Activated CD8-positive, alpha-beta memory T cell treated with anti-CD3 and anti-CD28 coated beads for 24 hours (primary cell): ENCODE measurements around the gene GAK.

ENCODE experiments used
- DNase-seq: peaks from one replicate; pipeline ENCODE4 v3.0.0-alpha.2; 2020

GAK gene

GRCh38 chr4:839675-840443, 92.3 kb downstream of the GAK start:
- DNase-seq: no peak

- DNase-seq: no peak
These were observed 94.3 kb downstream of the GAK start for GRCh38 chr4:837772-838171.

- DNase-seq: no peak
These were observed 95.3 kb downstream of the GAK start for GRCh38 chr4:836750-837301.

GRCh38 chr4:836003-836511, 96.1 kb downstream of the GAK start:
- no peak for DNase-seq

GRCh38 chr4:835148-836002, 96.7 kb downstream of the GAK start:
- no peak for DNase-seq

GRCh38 chr4:834368-835147, 97.6 kb downstream of the GAK start:
- DNase-seq: no peak

- DNase-seq: no peak
These were observed 98.3 kb downstream of the GAK start for GRCh38 chr4:833731-834367.

- DNase-seq: no peak
These were observed 99.0 kb downstream of the GAK start for GRCh38 chr4:833156-833555.

GRCh38 chr4:832536-832935, 99.6 kb downstream of the GAK start:
- no peak for DNase-seq

- DNase-seq: no peak
These were observed 100.0 kb downstream of the GAK start for GRCh38 chr4:832108-832507.

GRCh38 chr4:831483-831805, 100.7 kb downstream of the GAK start:
- DNase-seq: no peak

- no peak for DNase-seq
These were observed 101.3 kb downstream of the GAK start for GRCh38 chr4:830601-831482.

GRCh38 chr4:829761-830600, 102.1 kb downstream of the GAK start:
- DNase-seq: no peak

GRCh38 chr4:829291-829690, 102.8 kb downstream of the GAK start:
- DNase-seq: no peak

GRCh38 chr4:828641-829271, 103.4 kb downstream of the GAK start:
- no peak for DNase-seq

GRCh38 chr4:827209-828081, 104.7 kb downstream of the GAK start:
- DNase-seq: no peak

GRCh38 chr4:826508-827208, 105.5 kb downstream of the GAK start:
- DNase-seq: no peak

GRCh38 chr4:825971-826330, 106.2 kb downstream of the GAK start, which contains the start of gene CPLX1:
TSS of gene CPLX1 (minus strand) at chr4:826129. CDS start at chr4:824522, 1,607 bp downstream.
- DNase-seq: no peak
